Liver (tissue), 9 donors: ENCODE measurements around the gene AGT. TPM values are rescaled to one million over a fixed set of nuclear protein-coding genes. Genes with fewer than 3 reads are reported as not detected.
A peak's percentile ranks its signal among the peaks of the same experiment; 100 is the strongest.

ENCODE experiments used
- DNase-seq: peaks from one replicate; pipeline ENCODE4 v3.0.0-alpha.2; 2017; ENCODE audit warnings: low spot score
- H3K27ac ChIP-seq, 2 donors: one replicate each; pipeline ENCODE4 v1.7.0; 2013; ENCODE audit warnings: inconsistent platforms in 2 of 2, low read length in 2 of 2, control low read depth in 1 of 2, low read depth in 1 of 2, mild to moderate bottlenecking in 1 of 2
- H3K27me3 ChIP-seq, 4 donors: one replicate each; pipeline versions ENCODE4 v1.6.1 to v1.7.0; 2013; ENCODE audit warnings: low read length in 3 of 4, inconsistent platforms in 1 of 4, mild to moderate bottlenecking in 1 of 4, moderate library complexity in 1 of 4; ENCODE audit not compliant: control insufficient read depth in 4 of 4, insufficient read depth in 4 of 4
- H3K36me3 ChIP-seq, 4 donors: one replicate each; pipeline versions ENCODE4 v1.6.1 to v1.7.0; 2013; ENCODE audit warnings: low read length in 3 of 4, mild to moderate bottlenecking in 3 of 4, low read depth in 1 of 4, moderate library complexity in 1 of 4; ENCODE audit not compliant: control insufficient read depth in 4 of 4, insufficient read depth in 3 of 4
- H3K4me1 ChIP-seq, 4 donors: one replicate each; pipeline versions ENCODE4 v1.6.1 to v1.7.0; 2013; ENCODE audit warnings: low read length in 3 of 4, mild to moderate bottlenecking in 3 of 4, moderate library complexity in 1 of 4; ENCODE audit not compliant: control insufficient read depth in 4 of 4, insufficient read depth in 4 of 4
- H3K4me3 ChIP-seq, 3 donors: one replicate each; pipeline versions ENCODE4 v1.6.1 to v1.7.0; 2013; ENCODE audit warnings: low read length in 3 of 3, control low read depth in 1 of 3, low read depth in 1 of 3, mild to moderate bottlenecking in 1 of 3
- H3K9ac ChIP-seq, 2 donors: one replicate each; pipeline ENCODE4 v1.7.0; 2013; ENCODE audit warnings: low read length in 2 of 2, mild to moderate bottlenecking in 2 of 2, moderate library complexity in 2 of 2, control low read depth in 1 of 2, low read depth in 1 of 2
- H3K9me3 ChIP-seq, 4 donors: one replicate each; pipeline versions ENCODE4 v1.6.1 to v1.7.0; 2013; ENCODE audit warnings: low read length in 3 of 4; ENCODE audit not compliant: control insufficient read depth in 4 of 4
- ATF3 ChIP-seq: IDR thresholded peaks from 2 replicates; pipeline ENCODE4 v1.6.1; 2016; ENCODE audit warnings: antibody characterized with exemption
- CTCF ChIP-seq: fragments of 150-350 bp; IDR thresholded peaks from 2 replicates; pipeline ENCODE4 v1.5.1; 2017; ENCODE audit warnings: improper control_type of control experiment, low read depth, low read length; ENCODE audit not compliant: missing input control
- EGR1 ChIP-seq, 2 donors: IDR thresholded peaks; 2 replicates each; pipeline ENCODE4 v1.6.1; 2016 to 2018; ENCODE audit warnings: antibody characterized with exemption in 2 of 2, low read depth in 2 of 2
- FOXA1 ChIP-seq: IDR thresholded peaks from 2 replicates; pipeline ENCODE4 v1.6.1; 2016; ENCODE audit warnings: antibody characterized with exemption
- FOXA2 ChIP-seq: IDR thresholded peaks from 2 replicates; pipeline ENCODE4 v1.6.1; 2016; ENCODE audit warnings: antibody characterized with exemption
- GABPA ChIP-seq, 2 donors: IDR thresholded peaks in 1 of 2; conservative IDR thresholded peaks in 1 of 2; 2 replicates each; pipeline ENCODE4 v1.6.1; 2016; ENCODE audit warnings: antibody characterized with exemption in 2 of 2, mild to moderate bottlenecking in 1 of 2, moderate library complexity in 1 of 2
- HNF4A ChIP-seq, 2 donors: conservative IDR thresholded peaks; 2 replicates each; pipeline ENCODE4 v1.6.1; 2016; ENCODE audit warnings: antibody characterized with exemption in 2 of 2, mild to moderate bottlenecking in 2 of 2
- HNF4G ChIP-seq: IDR thresholded peaks from 2 replicates; pipeline ENCODE4 v1.6.1; 2016; ENCODE audit warnings: antibody characterized with exemption
- JUND ChIP-seq, 2 donors: IDR thresholded peaks; 2 replicates each; pipeline ENCODE4 v1.6.1; 2016; ENCODE audit warnings: antibody characterized with exemption in 2 of 2
- NR2F2 ChIP-seq: IDR thresholded peaks from 2 replicates; pipeline ENCODE4 v1.6.1; 2016; ENCODE audit warnings: antibody characterized with exemption
- RAD21 ChIP-seq, 2 donors: IDR thresholded peaks; 2 replicates each; pipeline ENCODE4 v1.6.1; 2016; ENCODE audit warnings: antibody characterized with exemption in 2 of 2, mild to moderate bottlenecking in 2 of 2
- REST ChIP-seq: IDR thresholded peaks from 2 replicates; pipeline ENCODE4 v1.6.1; 2016; ENCODE audit warnings: antibody characterized with exemption, mild to moderate bottlenecking
- RXRA ChIP-seq, 2 donors: IDR thresholded peaks; 2 replicates each; pipeline ENCODE4 v1.6.1; 2017 to 2018; ENCODE audit warnings: antibody characterized with exemption in 2 of 2, mild to moderate bottlenecking in 1 of 2
- SP1 ChIP-seq: IDR thresholded peaks from 2 replicates; pipeline ENCODE4 v1.6.1; 2018; ENCODE audit warnings: antibody characterized with exemption, mild to moderate bottlenecking
- TAF1 ChIP-seq: conservative IDR thresholded peaks from 2 replicates; pipeline ENCODE4 v1.6.1; 2016; ENCODE audit warnings: antibody characterized with exemption, mild to moderate bottlenecking
- YY1 ChIP-seq: IDR thresholded peaks from 2 replicates; pipeline ENCODE4 v1.6.1; 2016; ENCODE audit warnings: antibody characterized with exemption, mild to moderate bottlenecking
- WGBS: extraction: QIAGEN DNeasy Blood & Tissue Kit; methylation state at CpG from one replicate; pipeline ENCODE4 v1.1.7; 2013; 5-methylcytosine and 5-hydroxymethylcytosine counted together
- polyA plus RNA-seq, 2 donors: library from polyadenylated mRNA; stranded (reverse) in 1 of 2; unstranded in 1 of 2; fragments of 200-250 nt in 1 of 2; fragments of >200 nt in 1 of 2; fragmentation: Nextera tagmentation in 1 of 2; extraction: Ambion mirVana in 1 of 2; gene quantifications; one replicate each; pipeline versions ENCODE4 v1.2.1 to v1.2.3, GENCODE V29; 2013 to 2015
- total RNA-seq, 2 donors: library from RNA; depleted of rRNA; stranded (reverse); fragments of >200 nt; gene quantifications; one replicate each; pipeline ENCODE4 v1.2.3, GENCODE V29; 2014
- TF ChIP-seq, protein P1 (sequence below): IDR thresholded peaks from 2 replicates; pipeline ENCODE4 v1.6.1; 2016; ENCODE audit warnings: antibody characterized with exemption
- donor health status: healthy.
- donor health status: healthy.
- donor health status: healthy.
- donor health status: healthy.
- donor health status: healthy.

The AGT gene
- total and polyA plus RNA-seq, 4 donors, result 1,430 to 5,119 (median 2,089) TPM

GRCh38 chr1:230735447-230735846, 21.5 kb upstream of the AGT start:
- Histone ChIP-seq H3K27me3 (no peaks in the 10 kb centered on the region), H3K4me3 (no peak overlapping the region), H3K27ac (no peak overlapping the region), H3K9me3 (no peaks in the 10 kb centered on the region), H3K9ac (no peak overlapping the region), H3K4me1 (peaks cover 2 to 13% (median 9%) of the 10 kb centered on the region in 4 donors), H3K36me3 (no peaks in the 10 kb centered on the region)
- no peak for DNase-seq
- TF ChIP-seq GABPA (IDR thresholded peaks at IDR 0.05 in 1 of 2, conservative IDR thresholded peaks at IDR 0.05 in 1 of 2) (no peak), CTCF (no peak), REST (no peak), ATF3 (no peak), HNF4A (conservative IDR thresholded peaks at IDR 0.05) (no peak), HNF4G (no peak), RXRA (IDR thresholded peaks at IDR 0.05) (no peak), EGR1 (IDR thresholded peaks at IDR 0.05; ENCODE audit: low read depth in 2 of 2) (no peak), TAF1 (no peak), FOXA1 (no peak)
- WGBS, result 66% methylated on average over 2 of the region's 2 CpGs

GRCh38 chr1:230730977-230731376, 17.1 kb upstream of the AGT start:
- Histone ChIP-seq H3K27ac (peak overlapping the region; percentile 46 to 50), H3K9me3 (no peaks in the 10 kb centered on the region), H3K27me3 (no peaks in the 10 kb centered on the region), H3K4me1 (peaks cover 14 to 53% (median 47%) of the 10 kb centered on the region in 4 donors), H3K4me3 (no peak overlapping the region), H3K36me3 (no peaks in the 10 kb centered on the region), H3K9ac (peak overlapping the region in 1 of 2 donors; percentile 60)
- no peak for DNase-seq
- WGBS, result 20% methylated on average over 5 of the region's 5 CpGs
- peak; percentile 87 for TF ChIP-seq FOXA2
- no peak for TF ChIP-seq CTCF
- no peak for TF ChIP-seq TAF1
- peak; percentile 37 for TF ChIP-seq ATF3
- TF ChIP-seq HNF4A (conservative IDR thresholded peaks at IDR 0.05), result peak; percentile 83 to 86
- peak; percentile 90 for TF ChIP-seq SP1
- TF ChIP-seq, protein P1, sequence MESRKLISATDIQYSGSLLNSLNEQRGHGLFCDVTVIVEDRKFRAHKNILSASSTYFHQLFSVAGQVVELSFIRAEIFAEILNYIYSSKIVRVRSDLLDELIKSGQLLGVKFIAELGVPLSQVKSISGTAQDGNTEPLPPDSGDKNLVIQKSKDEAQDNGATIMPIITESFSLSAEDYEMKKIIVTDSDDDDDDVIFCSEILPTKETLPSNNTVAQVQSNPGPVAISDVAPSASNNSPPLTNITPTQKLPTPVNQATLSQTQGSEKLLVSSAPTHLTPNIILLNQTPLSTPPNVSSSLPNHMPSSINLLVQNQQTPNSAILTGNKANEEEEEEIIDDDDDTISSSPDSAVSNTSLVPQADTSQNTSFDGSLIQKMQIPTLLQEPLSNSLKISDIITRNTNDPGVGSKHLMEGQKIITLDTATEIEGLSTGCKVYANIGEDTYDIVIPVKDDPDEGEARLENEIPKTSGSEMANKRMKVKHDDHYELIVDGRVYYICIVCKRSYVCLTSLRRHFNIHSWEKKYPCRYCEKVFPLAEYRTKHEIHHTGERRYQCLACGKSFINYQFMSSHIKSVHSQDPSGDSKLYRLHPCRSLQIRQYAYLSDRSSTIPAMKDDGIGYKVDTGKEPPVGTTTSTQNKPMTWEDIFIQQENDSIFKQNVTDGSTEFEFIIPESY, result peak; percentile 66
- peak; percentile 58 for TF ChIP-seq HNF4G
- peak; percentile 41 to 52 for TF ChIP-seq RAD21 (IDR thresholded peaks at IDR 0.05)
- no peak for TF ChIP-seq GABPA (IDR thresholded peaks at IDR 0.05 in 1 of 2, conservative IDR thresholded peaks at IDR 0.05 in 1 of 2)
- peak; percentile 67 to 79 for TF ChIP-seq JUND (IDR thresholded peaks at IDR 0.05)
- TF ChIP-seq RXRA (IDR thresholded peaks at IDR 0.05), result peak; percentile 91 to 94
- TF ChIP-seq YY1, result peak; percentile 73
- peak in 1 of 2 donors; percentile 5 for TF ChIP-seq EGR1 (IDR thresholded peaks at IDR 0.05; ENCODE audit: low read depth in 2 of 2)
- TF ChIP-seq NR2F2, result peak; percentile 74
- TF ChIP-seq FOXA1, result peak; percentile 84
- TF ChIP-seq REST, result peak; percentile 62
